GM13976 (cell line): ENCODE results near the gene CD200.
A peak's percentile ranks its signal among the peaks of the same experiment; 100 is the strongest.

Experiments used
- DNase-seq: peaks from one replicate; pipeline ENCODE4 v3.0.0; 2012; ENCODE audit warnings: low spot score
- CTCF ChIP-seq: IDR thresholded peaks from 2 replicates; pipeline ENCODE4 v1.5.1; 2012; ENCODE audit warnings: borderline replicate concordance, mild to moderate bottlenecking; ENCODE audit not compliant: insufficient read depth; ENCODE audit errors: extremely low read depth, missing control alignments, control extremely low read depth
- in situ Hi-C: fragments of 300-500 bp; cut with MboI; formaldehyde crosslinking; loops from one replicate; pipeline ENCODE4 v1.12.0; 2022; ENCODE audit warnings: low sequenced_read_pairs, mixed read lengths, inconsistent platforms; ENCODE audit not compliant: unreplicated experiment

Gene CD200

GRCh38 chr3:112331851-112332250 is 1.1 kb upstream of the CD200 start:
- in situ Hi-C loops: loop anchor here (25.0 kb wide), 1 partner anchor 180 kb away; no protein-coding TSS in a partner anchor
- TF ChIP-seq CTCF: no peak
- no peak for DNase-seq

- TF ChIP-seq CTCF: no peak
- DNase-seq: peak; percentile 21
- in situ Hi-C loops: loop anchor here (25.0 kb wide), 1 partner anchor 179 kb away; no protein-coding TSS in a partner anchor
These were observed 693 bp downstream of the CD200 start for GRCh38 chr3:112333381-112334317.

GRCh38 chr3:112334691-112335433 is 1.9 kb downstream of the CD200 start:
- in situ Hi-C loops: loop anchor here (25.0 kb wide), 1 partner anchor 177 kb away; no protein-coding TSS in a partner anchor
- DNase-seq: no peak
- TF ChIP-seq CTCF: no peak

GRCh38 chr3:112335434-112335781 is 2.5 kb downstream of the CD200 start:
- in situ Hi-C loops: loop anchor here (25.0 kb wide), 1 partner anchor 177 kb away; no protein-coding TSS in a partner anchor
- TF ChIP-seq CTCF: no peak
- DNase-seq: no peak

GRCh38 chr3:112338021-112338726 is 5.2 kb downstream of the CD200 start:
- in situ Hi-C loops: loop anchor here (25.0 kb wide), 1 partner anchor 174 kb away; no protein-coding TSS in a partner anchor
- TF ChIP-seq CTCF: no peak
- DNase-seq: no peak

- in situ Hi-C loops: loop anchor here (25.0 kb wide), 1 partner anchor 174 kb away; no protein-coding TSS in a partner anchor
- no peak for TF ChIP-seq CTCF
- no peak for DNase-seq
These were observed 5.7 kb downstream of the CD200 start for GRCh38 chr3:112338727-112339056.
